Measurements from ENCODE around the gene FBXO34. TPM values are rescaled to one million over a fixed set of nuclear protein-coding genes. Genes with fewer than 3 reads are reported as not detected.

FBXO34 gene
- total and polyA plus RNA-seq, 7 donors, result 6.1 to 57.4 (median 25.8) TPM

GRCh38 chr14:55354500-55354899 lies 83.3 kb downstream of the FBXO34 start:
- Histone ChIP-seq H3K4me3 (no peak overlapping the region), H3K36me3 (ENCODE audit: insufficient read depth in 1 of 2, low read depth in 1 of 2) (peaks cover 0 to 52% of the 10 kb centered on the region in 2 donors), H3K4me1 (peaks cover 6% of the 10 kb centered on the region), H3K27me3 (ENCODE audit: insufficient read depth in 3 of 3, low read length in 2 of 3) (no peaks in the 10 kb centered on the region), H3K27ac (peak overlapping the region; percentile 53), H3K9me3 (no peaks in the 10 kb centered on the region)
- DNase-seq (peak in 1 of 2 donors; percentile 19), ATAC-seq (peak; percentile 78 to 86 (median 81))
- WGBS, 3 donors, result 37 to 52% (median 40%) methylated on average over 5 of the region's 5 CpGs
- intact Hi-C loops (cut with DNase I), result loop anchor here (2.0 to 5.0 kb wide), 2 partner anchors 82 to 84 kb away; partner anchors contain the start of gene FBXO34 (in 2 of the 2)
- TF ChIP-seq CTCF (IDR thresholded peaks at IDR 0.05), result peak; percentile 62

- no peak for TF ChIP-seq CTCF (IDR thresholded peaks at IDR 0.05)
- Histone ChIP-seq H3K36me3 (ENCODE audit: insufficient read depth in 1 of 2, low read depth in 1 of 2) (peaks cover 0 to 45% of the 10 kb centered on the region in 2 donors), H3K27ac (no peak overlapping the region), H3K9me3 (no peaks in the 10 kb centered on the region), H3K4me1 (peaks cover 6% of the 10 kb centered on the region), H3K4me3 (no peak overlapping the region), H3K27me3 (ENCODE audit: insufficient read depth in 3 of 3, low read length in 2 of 3) (no peaks in the 10 kb centered on the region)
- no peak for DNase-seq
- intact Hi-C loops (cut with DNase I), result loop anchor here in 1 of 2 donors (2.0 to 5.0 kb wide), 2 partner anchors 85 to 144 kb away; partner anchors contain the start of gene FBXO34
- ATAC-seq, result no peak
- 47 to 67% (median 50%) methylated on average over 6 of the region's 6 CpGs for WGBS, 3 donors
Observed at GRCh38 chr14:55355922-55356321, 84.7 kb downstream of the FBXO34 start.

GRCh38 chr14:55356913-55357312 lies 85.7 kb downstream of the FBXO34 start:
- ATAC-seq (no peak), DNase-seq (no peak)
- Histone ChIP-seq H3K9me3 (no peaks in the 10 kb centered on the region), H3K27me3 (ENCODE audit: insufficient read depth in 3 of 3, low read length in 2 of 3) (no peaks in the 10 kb centered on the region), H3K4me1 (peaks cover 6% of the 10 kb centered on the region), H3K4me3 (no peak overlapping the region), H3K36me3 (ENCODE audit: insufficient read depth in 1 of 2, low read depth in 1 of 2) (peaks cover 0 to 35% of the 10 kb centered on the region in 2 donors), H3K27ac (no peak overlapping the region)
- intact Hi-C loops (cut with DNase I), result loop anchor here in 1 of 2 donors (5.0 kb wide), 1 partner anchor 145 kb away; no protein-coding TSS in a partner anchor
- TF ChIP-seq CTCF (IDR thresholded peaks at IDR 0.05), result no peak
- WGBS, 3 donors, result 84 to 93% (median 90%) methylated on average over 2 of the region's 2 CpGs

GRCh38 chr14:55359307-55359706 lies 88.1 kb downstream of the FBXO34 start:
- intact Hi-C loops (cut with DNase I), result loop anchor here in 1 of 2 donors (5.0 kb wide), 1 partner anchor 147 kb away; no protein-coding TSS in a partner anchor
- no peak overlapping the region for H3K27ac ChIP-seq
- WGBS, 3 donors, result 91 to 95% (median 94%) methylated on average over 4 of the region's 4 CpGs
- ATAC-seq (no peak), DNase-seq (no peak)
- peaks cover under 1% of the 10 kb centered on the region for H3K4me1 ChIP-seq
- H3K9me3 ChIP-seq, result no peaks in the 10 kb centered on the region
- H3K4me3 ChIP-seq, result no peak overlapping the region
- no peaks in the 10 kb centered on the region for H3K27me3 ChIP-seq (ENCODE audit: insufficient read depth in 3 of 3, low read length in 2 of 3)
- H3K36me3 ChIP-seq (ENCODE audit: insufficient read depth in 1 of 2, low read depth in 1 of 2), result peaks cover 0 to 29% of the 10 kb centered on the region in 2 donors
- no peak for TF ChIP-seq CTCF (IDR thresholded peaks at IDR 0.05)

GRCh38 chr14:55361190-55361589 lies 90.0 kb downstream of the FBXO34 start:
- Histone ChIP-seq H3K27ac (no peak overlapping the region), H3K9me3 (no peaks in the 10 kb centered on the region), H3K27me3 (ENCODE audit: insufficient read depth in 3 of 3, low read length in 2 of 3) (no peaks in the 10 kb centered on the region), H3K36me3 (ENCODE audit: insufficient read depth in 1 of 2, low read depth in 1 of 2) (peaks cover 0 to 19% of the 10 kb centered on the region in 2 donors), H3K4me1 (no peaks in the 10 kb centered on the region), H3K4me3 (no peak overlapping the region)
- no peak for TF ChIP-seq CTCF (IDR thresholded peaks at IDR 0.05)
- intact Hi-C loops (cut with DNase I), result no loop called here
- no peak for DNase-seq
- ATAC-seq, result no peak
- 82 to 92% (median 90%) methylated on average over 2 of the region's 2 CpGs for WGBS, 3 donors

Data from psoas muscle (tissue), 8 donors.